GM12878 (cell line): ENCODE data around the gene DPYSL4.

Source experiments
- CTCF ChIP-seq, 3 experiments: IDR thresholded peaks in 2 of 3; conservative IDR thresholded peaks in 1 of 3; 2 replicates each; pipeline ENCODE4 v1.5.1; 2011; ENCODE audit warnings: low read depth in 3 of 3, low read length in 3 of 3, mild to moderate bottlenecking in 3 of 3, control low read depth in 2 of 3, moderate library complexity in 2 of 3, inconsistent platforms in 1 of 3, mixed read lengths in 1 of 3; ENCODE audit not compliant: control insufficient read depth in 2 of 3, insufficient read depth in 1 of 3; ENCODE audit errors: extremely low read depth in 1 of 3
- EP300 ChIP-seq, 2 experiments: fragments of 150-350 bp in 1 of 2; IDR thresholded peaks; 2 replicates each; pipeline ENCODE4 v1.6.1; 2011 to 2012; ENCODE audit warnings: low read depth in 2 of 2, low read length in 2 of 2, borderline replicate concordance in 1 of 2, improper control_type of control experiment in 1 of 2, inconsistent platforms in 1 of 2; ENCODE audit not compliant: control insufficient read depth in 1 of 2
- ZNF622 ChIP-seq: fragments of 450-650 bp; IDR thresholded peaks from 2 replicates; pipeline ENCODE4 v1.6.1; 2017; ENCODE audit warnings: mild to moderate bottlenecking, inconsistent platforms

GRCh38 chr10:132172091-132173066, 14.4 kb upstream of the DPYSL4 start:
- TF ChIP-seq EP300 (IDR thresholded peaks at IDR 0.05; ENCODE audit: borderline replicate concordance in 1 of 2, control insufficient read depth in 1 of 2, low read depth in 2 of 2, low read length in 2 of 2): no peak
- no peak for TF ChIP-seq CTCF (IDR thresholded peaks at IDR 0.05 in 2 of 3, conservative IDR thresholded peaks at IDR 0.05 in 1 of 3; ENCODE audit: control insufficient read depth in 2 of 3, extremely low read depth in 1 of 3, insufficient read depth in 1 of 3, low read depth in 3 of 3, low read length in 3 of 3)
- TF ChIP-seq ZNF622: no peak
